Stimulated activated CD4-positive, alpha-beta T cell treated with anti-CD3 and anti-CD28 coated beads, Interleukin-2, amount 100 ng/mL, for 48 hours (primary cell): ENCODE results near the gene EXOC3L2.
"Not testable (repeated sequence)": the region's sequence is repeated elsewhere in the genome, so short reads cannot be mapped to it uniquely, and the experiment has no call there.

Experiments used
- DNase-seq, 2 donors: peaks; one replicate each; pipeline ENCODE4 v3.0.0-alpha.2; 2020

Gene EXOC3L2

DNA sequence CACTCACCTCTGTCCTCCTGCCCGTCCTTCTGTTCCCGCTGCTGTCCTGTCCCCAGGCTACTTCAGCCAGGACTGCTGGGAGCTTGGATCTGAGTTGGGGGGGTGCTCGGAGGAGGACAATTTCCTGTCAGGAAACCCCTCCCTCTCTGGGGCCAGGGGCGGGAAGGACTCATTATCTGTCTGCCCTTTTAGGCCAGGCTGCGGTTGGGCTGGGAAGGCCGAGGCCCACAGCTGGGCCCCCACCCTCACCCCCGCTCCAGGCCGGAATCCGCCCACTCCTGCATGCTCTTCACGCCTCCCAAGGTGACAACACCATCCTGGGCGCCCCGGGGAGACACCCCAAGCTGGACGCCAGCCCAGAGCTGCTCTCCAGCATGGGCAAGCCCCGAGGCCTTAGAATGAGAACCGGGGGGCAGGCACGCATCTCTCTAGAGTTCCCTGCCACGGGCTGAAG is at the start of gene EXOC3L2:
Gene EXOC3L2 (minus strand): TSS at position 74 of the 454 bp plus-strand sequence. CDS start 6,362 bp downstream, outside the sequence.
- DNase-seq, result no peak

DNA sequence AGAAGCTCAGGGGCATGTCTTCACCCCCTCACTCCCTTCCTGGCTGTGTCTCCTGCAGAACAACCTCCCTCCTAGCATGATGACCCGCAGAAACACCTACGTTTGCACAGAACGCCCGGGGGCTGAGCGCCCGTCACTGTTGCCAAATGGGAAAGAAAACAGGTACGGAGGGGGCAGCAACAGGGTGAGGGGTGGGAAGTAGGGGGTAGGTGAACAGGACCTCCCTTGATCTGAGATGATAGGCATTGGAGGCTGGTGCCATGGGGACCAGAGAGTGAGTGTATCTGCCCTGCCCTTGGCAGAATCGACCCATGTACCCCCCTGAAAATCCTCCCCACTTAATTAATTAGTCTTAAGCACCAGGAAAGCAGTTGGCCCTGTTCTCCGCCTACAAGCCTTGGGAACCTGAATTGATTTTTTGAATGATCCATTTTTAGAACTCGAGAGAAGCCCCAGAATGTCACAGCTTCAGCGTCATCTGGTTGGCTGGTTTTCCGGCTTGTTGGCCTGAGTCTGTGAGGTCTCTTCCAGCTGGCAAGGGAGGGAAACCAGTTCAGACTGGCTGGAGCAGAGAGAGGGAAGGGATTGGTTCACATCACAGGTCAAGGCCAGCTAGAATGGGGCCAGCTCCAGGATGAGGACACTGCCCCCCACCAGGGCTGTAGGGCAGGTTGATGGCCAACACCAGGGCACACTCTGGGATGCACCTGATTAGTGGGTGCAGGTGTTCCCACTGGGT is 49.3 kb upstream of the EXOC3L2 start:
- DNase-seq, result no peak

DNA sequence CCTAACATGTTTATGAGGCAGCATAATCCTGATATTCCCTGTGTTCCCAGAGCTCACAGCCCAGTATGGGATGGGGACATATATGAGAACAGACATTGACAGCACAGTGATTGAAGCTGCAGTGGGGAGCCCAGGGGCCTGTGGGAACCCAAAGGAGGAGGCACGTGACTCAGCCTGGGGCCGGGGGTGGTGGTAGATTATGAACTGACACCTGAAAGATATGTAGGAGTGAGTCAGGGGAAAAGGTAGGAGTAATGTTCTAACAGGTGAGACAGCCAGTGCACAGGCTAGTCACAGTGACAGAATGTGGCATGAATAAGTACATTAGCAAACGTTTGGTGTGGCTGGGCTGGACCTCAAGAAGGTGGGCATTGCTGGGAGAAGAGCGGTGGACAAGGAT is 48.5 kb upstream of the EXOC3L2 start:
- peak in 1 of 2 donors; percentile 13 for DNase-seq

DNA sequence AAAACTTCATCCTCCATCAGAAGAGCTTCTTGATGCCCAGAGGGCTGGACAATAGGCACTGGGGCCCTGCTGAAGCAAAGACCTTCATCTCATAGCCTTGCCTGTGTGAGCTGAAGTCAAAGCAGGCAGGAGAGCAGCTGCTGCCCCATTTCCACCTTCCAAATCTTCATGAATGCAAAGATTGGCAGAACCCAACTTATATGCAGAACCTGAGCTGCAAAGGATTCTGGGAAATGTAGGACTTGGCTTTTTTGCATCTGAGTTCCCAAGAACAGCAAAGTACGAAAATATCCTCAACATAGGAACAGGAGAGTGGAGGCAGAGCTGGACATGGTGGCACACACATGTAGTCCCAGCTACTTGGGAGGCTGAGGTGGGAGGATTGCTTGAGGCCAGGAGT is 46.6 kb upstream of the EXOC3L2 start:
- no peak for DNase-seq

DNA sequence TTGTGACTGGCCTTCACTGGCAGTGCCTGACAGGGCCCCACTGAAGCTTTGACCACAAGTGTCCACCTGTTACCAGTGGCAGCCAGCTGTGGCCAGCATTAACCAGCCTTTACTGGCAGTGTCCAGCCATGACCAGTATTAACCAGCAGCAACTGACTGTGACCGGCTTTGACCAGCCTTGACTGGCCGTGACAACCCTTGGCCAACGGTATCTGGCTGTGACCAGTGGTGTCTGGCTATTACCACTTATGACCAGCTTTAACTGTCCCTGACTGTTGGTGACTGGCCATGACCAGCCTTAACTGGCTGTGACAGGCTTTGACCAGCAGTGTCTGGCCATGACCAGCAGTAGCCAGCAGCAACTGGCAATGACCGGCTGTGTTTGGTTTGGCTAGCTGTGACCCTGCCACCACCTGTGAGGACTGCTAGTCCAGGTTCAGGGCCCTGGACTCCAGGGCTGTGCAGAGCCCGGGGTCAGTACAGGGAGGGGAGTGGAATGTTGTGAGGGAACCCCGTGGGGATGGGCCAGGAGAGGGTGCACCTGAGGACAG is 45.2 kb upstream of the EXOC3L2 start:
- no peak for DNase-seq

DNA sequence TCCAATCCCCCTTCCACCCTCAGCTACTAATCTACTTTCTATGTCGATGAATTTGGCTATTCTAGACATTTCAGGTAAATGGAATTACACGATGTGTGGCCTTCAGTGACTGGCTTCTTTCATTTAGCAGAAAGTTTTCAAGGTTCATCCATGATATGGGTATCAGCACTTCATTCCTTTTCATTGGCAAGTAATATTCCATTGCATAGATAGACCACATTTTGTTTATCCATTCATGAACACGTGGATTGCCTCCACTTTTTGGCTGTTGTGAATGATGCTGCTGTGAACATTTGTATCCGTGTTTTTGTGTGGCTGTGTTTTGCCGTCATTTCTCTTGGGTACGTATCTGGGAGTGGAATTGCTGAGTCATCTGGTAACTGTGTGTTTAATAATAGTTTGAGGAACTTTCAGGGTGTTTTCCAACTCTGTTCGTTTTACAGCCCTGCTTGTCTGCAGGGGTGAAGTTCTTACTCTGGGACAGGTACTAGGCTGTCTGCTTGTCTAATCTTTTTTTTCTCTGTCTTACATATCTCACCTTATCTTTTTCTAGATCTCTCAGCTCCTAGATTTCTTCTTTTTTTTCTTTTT is 38.3 kb upstream of the EXOC3L2 start:
- no peak for DNase-seq

DNA sequence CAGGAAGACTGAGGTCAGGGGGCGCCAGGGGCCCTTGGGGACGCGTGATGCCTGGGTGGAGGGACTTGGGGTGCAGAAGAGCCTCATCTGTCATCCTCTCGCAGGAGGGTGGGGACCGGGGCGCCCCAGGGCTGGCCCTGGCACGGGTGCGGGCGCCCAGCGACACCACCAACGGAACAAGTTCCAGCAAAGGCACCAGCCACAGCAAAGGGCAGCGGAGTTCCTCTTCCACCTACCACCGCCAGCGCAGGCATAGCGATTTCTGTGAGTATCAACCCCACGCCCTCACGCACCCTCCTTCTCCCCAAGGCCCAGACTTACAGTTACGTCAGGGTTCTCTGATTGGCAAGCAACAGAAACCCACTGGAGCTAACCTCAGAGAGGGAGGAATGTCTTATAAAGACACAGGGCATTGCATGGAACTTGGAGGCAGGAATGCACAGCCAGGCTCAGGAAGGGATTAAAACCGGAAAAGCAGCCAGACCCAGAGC is 35.3 kb upstream of the EXOC3L2 start:
- DNase-seq, result no peak

DNA sequence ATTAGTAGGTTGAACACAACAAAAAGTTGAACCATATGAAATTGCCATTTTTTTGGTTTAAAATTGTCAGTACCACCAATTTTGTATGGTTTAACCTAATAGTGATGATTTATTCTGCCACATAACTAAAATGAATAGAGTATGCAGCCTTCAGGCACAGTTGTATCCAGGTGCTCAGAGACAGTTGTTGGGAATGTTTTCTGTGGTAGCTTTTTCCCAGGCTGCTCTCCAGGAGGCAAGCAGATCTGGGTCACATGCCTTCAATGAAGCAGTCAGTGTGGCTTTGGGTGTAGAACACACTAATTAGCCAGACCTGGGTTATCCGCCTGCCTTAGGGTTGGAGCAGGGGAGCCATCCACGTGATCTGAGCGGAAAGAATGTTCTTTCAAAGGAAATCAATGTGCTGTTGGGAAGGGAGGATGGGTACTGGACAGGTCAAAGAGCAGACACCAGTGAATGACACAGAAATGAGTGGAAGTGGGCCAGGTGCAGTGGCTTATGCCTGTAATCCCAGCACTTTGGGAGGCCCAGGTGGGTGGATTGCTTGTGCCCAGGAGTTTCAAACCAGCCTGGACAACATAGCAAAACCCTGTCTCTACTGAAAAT is 34.5 kb upstream of the EXOC3L2 start:
- DNase-seq, result no peak

DNA sequence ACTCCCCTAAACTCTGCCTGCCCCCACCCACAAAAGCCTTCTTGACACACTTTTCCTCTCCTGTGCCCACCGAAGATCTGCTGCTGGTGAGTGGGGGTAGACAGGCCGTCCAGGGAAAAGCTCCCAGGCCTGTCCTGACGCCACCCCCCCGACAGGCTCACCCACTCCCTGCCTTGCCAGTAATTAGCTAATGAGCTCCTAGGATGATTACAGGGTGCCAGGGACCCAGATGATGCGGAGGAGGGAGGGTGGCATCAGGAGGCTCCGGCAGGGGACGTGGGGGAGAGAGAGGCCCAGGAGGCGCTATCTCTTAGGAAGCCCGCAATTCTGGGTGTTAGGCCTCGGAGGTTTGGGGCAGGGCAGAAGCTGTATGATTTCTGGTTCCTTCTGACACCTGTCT is 32.9 kb upstream of the EXOC3L2 start:
- no peak for DNase-seq

DNA sequence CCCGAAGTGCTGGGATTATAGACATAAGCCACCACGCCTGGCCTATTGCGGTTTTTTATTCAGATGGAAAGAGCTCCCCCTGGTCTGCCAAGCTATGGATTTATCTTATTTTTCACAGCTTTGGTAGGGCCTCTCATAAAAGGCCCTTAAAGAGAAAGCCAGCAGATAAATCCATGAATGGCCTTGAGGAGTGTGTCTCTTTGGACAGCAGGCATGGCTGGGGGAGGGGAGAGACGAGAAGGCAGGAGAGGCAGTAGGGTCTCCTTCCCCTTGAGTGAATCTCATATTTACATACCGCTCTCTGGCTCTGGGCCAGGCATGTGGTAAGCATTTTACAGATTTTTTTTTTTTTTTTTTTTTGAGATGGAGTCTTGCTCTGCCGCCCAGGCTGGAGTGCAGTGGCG is 31.1 kb upstream of the EXOC3L2 start:
- DNase-seq, result no peak

DNA sequence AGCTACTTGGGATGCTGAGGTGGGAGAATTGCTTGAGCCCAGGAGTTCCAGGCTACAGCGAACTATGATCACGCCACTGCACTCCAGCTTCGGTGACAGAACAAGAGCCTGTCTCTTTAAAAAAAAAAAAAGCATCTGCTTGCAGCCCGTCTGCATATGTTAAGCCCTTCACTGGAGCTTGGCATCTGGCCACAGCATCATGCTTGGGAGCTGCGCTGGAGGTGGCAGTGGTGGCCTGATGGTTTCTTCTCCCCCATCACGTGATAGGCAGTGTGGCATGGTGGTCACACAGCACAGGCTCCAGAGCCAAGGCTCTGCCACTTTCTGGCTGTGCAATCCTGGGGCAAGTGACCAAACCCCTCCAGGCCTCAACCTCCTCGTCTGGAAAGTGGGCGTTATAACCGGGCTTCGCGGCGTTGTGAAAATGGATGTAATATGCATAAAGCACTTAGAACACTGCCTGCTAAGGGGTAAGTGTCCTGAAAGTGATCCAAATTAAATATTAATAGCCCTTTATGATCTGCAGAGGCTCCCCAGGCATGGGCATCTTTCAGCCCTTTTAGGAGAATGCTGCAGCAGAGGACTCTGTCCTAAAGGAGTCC is 30.3 kb upstream of the EXOC3L2 start:
- no peak for DNase-seq

DNA sequence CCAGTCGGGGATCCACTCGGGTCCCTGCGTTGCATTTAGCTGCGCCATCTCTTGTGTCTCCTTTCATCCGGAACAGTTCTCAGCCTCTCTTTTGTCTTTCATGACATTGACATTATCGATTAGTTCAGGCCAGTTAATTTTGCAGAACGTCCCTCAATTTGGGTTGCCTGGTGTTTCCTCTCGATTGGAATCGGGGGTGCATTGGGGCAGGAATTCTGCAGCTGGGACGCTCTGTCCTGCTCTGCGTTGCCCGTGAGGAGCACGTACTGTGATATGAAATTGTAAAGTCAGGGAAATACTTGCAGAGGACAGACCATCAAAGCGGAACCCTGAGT is 28.3 kb upstream of the EXOC3L2 start:
- no peak for DNase-seq

DNA sequence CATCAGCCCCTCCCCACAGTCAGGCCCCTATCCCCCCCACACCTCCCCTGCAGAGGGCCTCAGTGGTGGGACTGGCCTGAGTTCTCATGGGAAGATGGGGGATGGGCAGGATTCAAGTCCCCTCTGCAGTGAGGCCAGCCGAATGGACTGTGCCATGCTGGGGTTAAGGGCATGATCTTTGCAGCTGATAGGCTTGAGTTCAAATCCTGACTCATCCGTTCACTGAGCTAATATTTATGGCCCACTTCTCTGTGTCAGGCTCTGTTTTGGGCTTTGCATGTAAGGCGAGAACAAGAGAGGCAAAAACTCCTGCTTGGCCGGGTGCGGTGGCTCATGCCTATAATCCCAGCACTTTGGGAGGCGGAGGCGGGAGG is 26.5 kb upstream of the EXOC3L2 start:
- DNase-seq, result no peak

DNA sequence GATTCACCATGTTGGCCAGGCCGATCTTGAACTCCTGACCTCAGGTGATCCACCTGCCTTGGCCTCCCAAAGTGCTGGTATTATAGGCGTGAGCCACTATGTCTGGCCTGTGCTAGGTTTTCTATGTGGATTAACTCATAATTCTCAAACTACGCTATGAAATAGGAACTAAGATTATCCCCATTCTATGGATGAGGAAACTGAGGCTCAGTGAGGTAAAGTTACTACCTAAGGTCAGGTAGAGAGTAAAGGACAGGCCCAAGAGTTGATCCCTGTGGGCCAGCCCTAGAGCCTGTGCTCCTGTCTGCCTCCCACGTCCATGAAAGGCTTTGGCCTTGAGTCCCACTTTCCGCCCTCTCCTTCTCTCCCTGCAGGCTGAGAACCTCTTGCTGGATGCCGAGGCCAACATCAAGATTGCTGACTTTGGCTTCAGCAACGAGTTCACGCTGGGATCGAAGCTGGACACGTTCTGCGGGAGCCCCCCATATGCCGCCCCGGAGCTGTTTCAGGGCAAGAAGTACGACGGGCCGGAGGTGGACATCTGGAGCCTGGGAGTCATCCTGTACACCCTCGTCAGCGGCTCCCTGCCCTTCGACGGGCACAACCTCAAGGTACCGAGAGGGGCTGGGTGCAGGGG is 26.0 kb upstream of the EXOC3L2 start:
- DNase-seq, result no peak

DNA sequence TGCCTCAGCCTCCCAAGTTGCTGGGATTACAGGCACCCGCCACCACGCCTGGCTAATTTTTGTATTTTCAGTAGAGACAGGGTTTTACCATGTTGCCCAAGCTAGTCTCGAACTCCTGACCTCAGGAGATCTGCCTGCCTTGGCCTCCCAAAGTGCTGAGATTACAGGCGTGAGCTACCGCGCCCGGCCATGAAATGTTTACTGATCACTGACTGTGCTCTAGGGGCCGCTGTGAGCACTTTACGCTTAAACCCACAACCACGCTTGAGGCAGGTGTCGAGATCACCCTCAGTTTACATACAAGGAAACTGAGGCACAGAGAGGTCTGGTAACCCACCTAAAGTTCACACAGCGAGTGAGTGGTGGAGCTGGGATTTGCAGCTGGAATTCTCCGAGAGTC is 24.7 kb upstream of the EXOC3L2 start:
- not testable (repeated sequence) for DNase-seq

DNA sequence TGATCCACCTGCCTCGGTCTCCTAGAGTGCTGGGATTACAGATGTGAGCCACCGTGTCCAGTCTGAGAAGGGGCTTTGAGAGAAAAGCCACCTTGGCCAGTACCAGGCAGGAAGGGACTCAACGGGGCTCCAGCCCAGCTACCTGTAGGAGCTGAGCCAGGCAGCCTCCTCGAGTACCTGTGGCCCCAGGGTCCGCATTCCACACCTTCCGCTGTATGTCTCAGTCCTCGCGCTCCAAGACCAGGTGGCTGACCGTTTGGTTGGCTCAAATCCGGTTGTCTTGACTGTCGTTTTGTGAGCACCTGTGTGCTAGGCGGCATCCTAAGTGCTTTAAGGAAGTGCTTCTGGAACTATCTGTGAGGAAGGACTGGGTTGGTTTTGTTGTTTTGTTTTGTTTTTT is 22.1 kb upstream of the EXOC3L2 start:
- DNase-seq, result no peak

DNA sequence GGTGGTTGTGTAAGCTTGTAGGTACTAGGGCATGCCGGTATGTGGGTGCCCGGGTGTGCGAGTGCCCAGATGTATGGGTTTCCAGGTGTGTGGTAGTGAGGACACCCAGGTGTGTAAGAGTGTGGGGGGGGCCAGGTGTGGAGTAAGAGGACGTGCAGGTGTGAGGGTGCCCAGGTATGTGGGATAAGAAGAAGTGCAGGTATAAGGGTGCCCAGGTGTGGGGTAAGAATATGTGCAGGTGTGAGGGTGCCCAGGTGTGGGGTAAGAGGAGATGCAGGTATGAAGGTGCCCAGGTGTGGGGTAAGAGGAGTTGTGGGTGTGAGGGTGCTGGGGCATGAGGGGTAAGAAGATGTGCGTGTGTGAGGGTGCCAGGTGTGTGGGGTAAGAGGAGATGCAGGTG is 20.2 kb upstream of the EXOC3L2 start:
- no peak for DNase-seq

DNA sequence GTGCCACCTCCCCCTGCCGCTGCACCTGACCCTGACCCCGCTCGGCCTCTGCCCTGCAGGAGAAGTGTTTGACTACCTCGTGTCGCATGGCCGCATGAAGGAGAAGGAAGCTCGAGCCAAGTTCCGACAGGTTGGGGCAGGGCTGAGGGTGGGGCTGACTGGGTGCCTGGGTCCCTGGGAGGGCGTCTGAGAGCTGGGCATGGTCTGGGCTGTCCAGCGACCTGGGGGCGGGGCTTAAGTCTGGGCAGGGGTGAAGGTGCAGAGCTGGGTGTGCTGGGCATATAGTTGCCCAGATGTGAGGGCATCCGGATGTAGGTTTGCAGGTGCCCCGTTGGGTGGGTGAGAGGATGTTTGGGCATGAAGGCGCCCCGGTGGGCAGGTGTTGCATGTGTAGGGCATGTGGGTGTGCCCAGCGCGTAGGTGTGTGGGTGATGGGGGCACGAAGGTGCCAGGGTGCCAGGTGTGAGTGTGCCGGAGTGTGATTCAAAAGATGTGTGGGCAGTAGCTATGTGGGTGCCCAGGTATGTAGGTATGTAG is 19.6 kb upstream of the EXOC3L2 start:
- DNase-seq, result no peak

DNA sequence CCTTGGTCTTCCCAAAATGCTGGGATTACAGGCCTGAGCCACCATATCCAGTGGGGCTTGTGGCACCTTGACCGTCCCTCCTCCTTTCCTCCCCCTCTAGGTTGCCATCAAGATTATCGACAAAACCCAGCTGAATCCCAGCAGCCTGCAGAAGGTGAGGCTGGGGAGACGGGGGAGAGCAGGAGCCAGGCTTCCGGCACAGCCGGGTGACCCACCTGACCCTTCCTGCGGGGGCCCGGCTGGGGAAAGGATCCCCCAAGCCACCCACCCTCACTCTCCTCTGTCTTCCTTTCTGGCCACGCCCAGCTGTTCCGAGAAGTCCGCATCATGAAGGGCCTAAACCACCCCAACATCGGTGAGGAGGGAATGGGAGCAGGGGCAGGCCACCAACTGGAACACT is 17.8 kb upstream of the EXOC3L2 start:
- no peak for DNase-seq

DNA sequence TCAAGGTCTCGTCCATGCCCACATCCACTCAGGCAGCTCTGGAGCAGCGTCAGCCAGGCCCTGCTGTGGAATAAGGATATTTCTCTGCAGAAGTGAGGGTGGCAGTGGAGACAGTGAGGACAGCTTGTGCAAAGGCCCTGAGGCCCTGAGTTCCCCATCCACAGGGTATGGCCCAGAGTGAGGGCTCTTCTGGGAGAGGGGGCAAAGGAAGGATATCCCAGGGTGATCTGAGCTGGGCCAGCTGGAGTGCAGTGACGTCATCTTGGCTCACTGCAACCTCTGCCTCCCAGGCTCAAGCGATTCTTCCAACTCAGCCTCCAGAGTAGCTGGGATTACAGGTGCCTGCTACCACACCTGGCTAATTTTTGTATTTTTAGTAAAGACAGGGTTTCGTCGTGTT is 17.4 kb upstream of the EXOC3L2 start:
- no peak for DNase-seq

DNA sequence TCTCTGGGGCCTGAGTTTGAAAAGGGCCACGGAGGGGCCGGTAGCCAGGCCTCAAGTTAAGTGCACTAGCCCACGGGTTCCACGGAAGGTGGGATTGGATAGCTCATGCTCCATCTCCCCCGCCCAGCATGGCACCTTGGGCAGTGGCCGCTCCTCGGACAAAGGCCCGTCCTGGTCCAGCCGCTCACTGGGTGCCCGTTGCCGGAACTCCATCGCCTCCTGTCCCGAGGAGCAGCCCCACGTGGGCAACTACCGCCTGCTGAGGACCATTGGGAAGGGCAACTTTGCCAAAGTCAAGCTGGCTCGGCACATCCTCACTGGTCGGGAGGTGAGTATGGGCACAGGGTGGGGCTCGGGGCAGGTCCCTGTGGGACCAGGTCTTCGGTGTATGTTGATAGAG is 13.7 kb upstream of the EXOC3L2 start:
- DNase-seq, result no peak

DNA sequence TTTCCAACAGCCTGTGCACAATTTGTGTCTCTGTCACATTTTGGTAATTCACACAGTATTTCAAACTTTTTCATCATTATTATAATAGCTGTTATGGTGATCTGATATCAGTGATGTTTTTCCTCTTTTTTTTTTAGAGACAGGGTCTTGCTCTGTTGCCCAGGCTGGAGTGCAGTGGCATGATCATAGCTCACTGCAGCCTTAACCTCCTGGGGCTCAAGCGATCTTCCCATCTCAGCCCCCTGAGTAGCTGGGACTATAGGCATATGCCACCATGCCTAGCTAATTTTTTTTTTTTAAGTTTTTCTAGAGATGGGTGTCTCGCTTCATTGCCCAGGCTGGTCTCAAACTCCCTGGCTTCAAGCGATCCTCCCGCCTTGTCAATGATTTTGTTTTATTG is 11.6 kb upstream of the EXOC3L2 start:
- DNase-seq, result no peak

DNA sequence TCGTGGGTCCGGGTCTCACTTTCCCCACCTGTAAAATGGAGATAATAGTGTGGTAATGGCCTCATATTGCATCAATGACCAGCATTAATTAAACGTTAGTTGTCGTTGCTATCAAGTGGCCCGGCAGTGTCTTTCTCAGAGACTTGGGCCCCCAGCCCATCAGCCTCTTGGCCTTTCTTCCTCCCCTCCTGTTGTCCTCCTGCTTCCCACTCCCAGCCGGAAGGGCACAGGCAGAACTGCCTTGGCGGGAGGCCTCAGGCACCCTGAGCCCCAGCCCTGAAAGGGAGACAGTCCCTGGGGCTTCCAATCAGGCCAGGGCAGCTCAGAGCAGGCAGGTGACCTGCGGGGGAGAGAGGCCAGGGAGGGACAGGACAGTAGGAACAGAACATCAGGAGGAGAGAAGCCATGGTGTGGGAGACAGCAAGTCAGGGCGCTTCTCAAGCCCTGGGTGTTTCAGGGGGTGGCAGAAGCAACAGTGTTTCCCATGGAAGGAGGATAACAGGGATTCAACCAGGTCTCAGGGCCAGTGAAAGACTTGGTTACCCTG is 10.5 kb upstream of the EXOC3L2 start:
- DNase-seq, result no peak
